HL-60/S4 treated with retinoic acid at 250 ng/mL for 4 days and 3 days (cell line): Measurements from ENCODE around the gene FOXL3.

Experiments used
- in situ Hi-C: fragments of 300-500 bp; cut with MboI; formaldehyde crosslinking; loops from 2 replicates; pipeline ENCODE4 v1.7.0; 2022; ENCODE audit warnings: low sequenced_read_pairs

The FOXL3 gene

DNA sequence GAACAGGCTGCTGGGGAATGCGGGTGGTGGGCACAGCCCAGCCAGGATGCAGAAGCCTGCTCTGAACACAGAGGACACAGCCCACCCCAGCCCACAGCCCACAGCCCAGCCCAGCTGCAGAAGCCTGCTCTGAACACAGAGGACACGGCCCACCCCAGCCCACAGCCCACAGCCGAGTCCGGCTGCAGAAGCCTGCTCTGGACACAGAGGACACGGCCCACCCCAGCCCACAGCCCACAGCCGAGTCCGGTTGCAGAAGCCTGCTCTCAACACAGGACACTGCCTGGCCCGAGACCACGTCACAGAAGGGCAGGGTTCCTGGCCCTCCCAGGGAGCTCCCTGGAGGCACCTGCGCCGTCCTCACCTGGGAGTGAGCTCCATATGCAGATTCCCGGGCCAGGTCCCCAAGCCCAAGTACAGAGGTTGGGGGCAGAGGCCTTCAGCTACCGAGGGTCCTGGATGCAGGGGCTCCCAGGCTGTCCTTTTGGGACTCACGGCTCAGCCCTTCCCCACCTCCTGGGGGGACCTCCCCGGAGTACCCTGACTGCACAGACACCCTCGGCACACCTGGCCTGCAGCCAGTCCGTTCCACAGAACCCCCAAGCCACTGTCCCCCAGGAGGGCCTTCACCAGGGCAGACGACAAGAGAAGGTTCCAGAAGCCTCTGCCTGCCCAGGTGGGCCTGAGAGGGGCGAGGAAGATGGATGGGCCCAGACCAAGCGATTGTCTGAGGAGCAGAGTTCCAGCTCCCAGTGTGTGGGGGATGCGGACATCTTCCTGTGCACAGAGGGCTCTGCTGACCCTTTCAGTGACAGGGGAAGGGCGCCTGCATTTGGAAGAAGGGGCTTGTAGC, 23.7 kb upstream of the FOXL3 start:
- in situ Hi-C loops = no loop called here

GRCh38 chr7:266851-267840, 22.8 kb upstream of the FOXL3 start:
- in situ Hi-C loops = no loop called here

- in situ Hi-C loops = no loop called here
Observed at GRCh38 chr7:268991-269390, 21.0 kb upstream of the FOXL3 start.

DNA sequence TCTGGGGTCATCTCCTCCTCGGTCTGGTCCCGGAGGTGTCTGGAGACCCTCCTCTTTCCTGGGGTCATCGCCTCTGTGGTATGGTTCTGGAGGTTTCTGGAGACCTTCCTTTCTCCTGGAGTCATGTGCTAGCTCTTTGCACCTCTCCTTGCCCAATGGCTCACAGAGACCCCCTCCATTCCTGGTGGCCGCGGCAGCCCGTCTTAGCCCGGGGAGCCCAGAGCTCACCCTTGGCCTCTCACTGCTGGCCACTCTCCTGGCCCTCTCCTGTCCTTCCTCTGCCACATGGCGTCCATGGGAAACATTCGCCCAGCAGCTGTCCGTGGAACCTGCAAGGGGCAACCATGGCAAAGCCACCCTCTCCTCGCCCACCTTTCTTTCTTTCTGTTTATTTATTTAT, 20.2 kb upstream of the FOXL3 start:
- in situ Hi-C loops = no loop called here

GRCh38 chr7:270351-270983, 19.5 kb upstream of the FOXL3 start:
- in situ Hi-C loops = no loop called here

- in situ Hi-C loops = no loop called here
Observed at GRCh38 chr7:271266-272107, 18.5 kb upstream of the FOXL3 start.

DNA sequence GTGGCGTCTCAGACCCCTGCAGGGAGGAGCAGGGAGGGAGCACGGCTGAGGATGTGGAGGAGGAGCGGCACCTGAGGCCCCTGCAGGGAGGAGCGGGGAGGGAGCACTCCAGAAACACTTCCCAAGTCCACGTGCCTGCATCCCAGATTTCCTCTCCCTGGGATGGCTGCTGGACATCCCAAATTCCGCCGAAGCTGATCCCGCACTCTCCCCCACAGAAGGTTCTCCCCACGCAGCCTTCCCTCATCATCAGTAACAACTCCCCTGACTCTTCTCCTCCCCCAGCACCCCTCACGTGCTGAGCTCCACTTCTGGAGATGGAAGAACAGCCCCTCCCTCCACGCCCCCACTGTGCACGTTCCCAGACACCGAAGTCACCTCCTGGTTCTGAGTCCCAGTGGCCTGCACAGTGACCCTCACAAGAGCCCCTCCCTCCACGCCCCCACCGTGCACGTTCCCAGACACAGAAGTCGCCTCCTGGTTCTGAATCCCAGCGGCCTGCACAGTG, 17.8 kb upstream of the FOXL3 start:
- in situ Hi-C loops = no loop called here

DNA sequence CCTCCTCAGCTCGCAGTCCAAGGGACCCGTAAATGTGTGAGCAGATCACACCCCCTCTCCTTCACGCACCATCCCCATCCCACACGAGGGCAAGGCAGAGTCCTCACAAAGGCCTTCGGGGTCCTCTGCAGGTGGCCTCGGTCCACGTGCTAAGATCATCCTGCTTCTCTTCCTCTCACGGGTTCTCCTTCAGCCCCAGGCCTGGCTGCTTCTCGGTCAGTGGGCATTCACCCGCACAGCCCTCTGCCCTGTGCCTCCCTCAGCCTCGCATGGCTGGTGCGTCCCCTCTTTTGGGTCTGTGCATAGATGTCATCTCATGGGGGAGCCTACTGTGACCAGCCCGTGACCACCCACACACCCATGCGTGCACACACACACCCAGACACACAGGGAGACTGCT, 17.3 kb upstream of the FOXL3 start:
- in situ Hi-C loops = no loop called here

- in situ Hi-C loops = no loop called here
Observed at GRCh38 chr7:273327-273726, 16.6 kb upstream of the FOXL3 start.

GRCh38 chr7:274266-274665, 15.7 kb upstream of the FOXL3 start:
- in situ Hi-C loops = no loop called here

DNA sequence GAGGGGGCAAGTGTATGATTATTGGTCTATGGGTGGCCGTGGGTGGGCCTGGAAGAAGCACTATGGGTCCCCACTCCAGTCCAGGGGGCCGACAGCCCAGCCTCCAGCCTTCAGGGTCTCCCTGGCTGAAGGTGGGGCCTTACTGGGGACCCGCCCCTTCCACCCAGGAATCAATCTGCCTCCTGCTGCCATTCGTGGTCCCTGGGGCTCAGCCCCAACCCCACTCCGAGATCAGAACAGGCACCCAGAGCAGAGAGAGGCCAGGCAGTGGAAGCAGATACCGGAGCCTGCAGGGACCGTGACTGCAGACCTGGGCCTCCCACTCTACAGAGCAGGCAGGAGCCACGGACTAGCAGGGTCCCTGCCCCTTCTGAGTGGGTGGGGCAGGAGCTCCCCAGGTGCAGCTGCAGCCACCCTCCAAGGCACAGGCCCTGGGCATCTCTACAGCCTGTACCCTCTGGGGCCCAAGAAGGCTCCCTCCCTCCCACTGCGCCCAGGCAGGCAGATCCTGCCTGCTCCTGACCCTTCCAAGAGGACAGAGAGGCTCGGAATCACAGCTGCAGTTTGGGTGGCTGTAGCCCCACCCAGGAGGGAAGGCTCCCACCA, 13.6 kb upstream of the FOXL3 start:
- in situ Hi-C loops = no loop called here

GRCh38 chr7:277228-277627, 12.7 kb upstream of the FOXL3 start:
- in situ Hi-C loops = no loop called here

DNA sequence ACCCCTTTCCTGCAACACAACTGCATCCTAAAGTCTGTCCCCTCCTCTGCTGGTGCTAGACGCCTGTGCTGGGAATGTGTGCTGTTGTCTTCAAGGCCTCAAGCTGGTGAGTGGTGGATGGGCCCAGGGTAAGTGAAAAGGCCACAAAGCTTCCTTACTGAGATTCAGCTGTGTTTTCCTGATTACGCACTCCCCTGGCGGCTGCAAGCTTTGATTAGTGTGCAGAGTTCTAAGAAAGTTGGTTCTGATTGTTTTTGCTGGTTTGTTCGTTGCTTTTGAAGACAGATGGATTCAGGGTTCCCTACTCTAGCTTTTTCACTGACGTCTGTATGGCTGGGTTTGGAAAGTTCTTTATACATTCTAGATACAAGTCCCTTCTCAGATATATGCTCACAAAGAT, 11.9 kb upstream of the FOXL3 start:
- in situ Hi-C loops = no loop called here

- in situ Hi-C loops = no loop called here
Observed at GRCh38 chr7:279821-280220, 10.1 kb upstream of the FOXL3 start.

DNA sequence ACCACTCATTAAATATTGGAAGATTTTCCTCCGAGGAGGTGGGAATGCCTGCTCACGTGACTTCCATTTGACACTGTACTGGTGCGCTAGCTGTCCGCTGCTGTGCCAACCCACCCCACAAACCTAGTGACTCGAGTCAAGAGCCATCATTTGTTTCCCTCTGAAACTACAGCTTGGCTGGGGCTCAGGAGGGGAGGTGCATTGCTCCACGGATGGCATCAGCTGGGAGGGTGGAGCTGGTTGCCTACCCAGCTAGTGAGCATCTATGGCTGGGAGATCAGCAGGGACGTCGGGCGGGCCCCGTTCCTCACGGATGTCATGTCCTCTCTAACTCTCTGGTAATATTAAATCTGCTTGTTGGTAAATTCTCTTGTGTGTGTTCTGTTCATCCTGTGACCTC, 9.5 kb upstream of the FOXL3 start:
- in situ Hi-C loops = no loop called here

- in situ Hi-C loops = no loop called here
Observed at GRCh38 chr7:281637-282036, 8.3 kb upstream of the FOXL3 start.

- in situ Hi-C loops = no loop called here
Observed at GRCh38 chr7:282621-283020, 7.3 kb upstream of the FOXL3 start.

- in situ Hi-C loops = no loop called here
Observed at GRCh38 chr7:284762-285722, 4.9 kb upstream of the FOXL3 start.

- in situ Hi-C loops = no loop called here
Observed at GRCh38 chr7:285731-286130, 4.2 kb upstream of the FOXL3 start.
